MCF 10A (cell line): ENCODE results near the gene TAF15. TPM values are rescaled to one million over a fixed set of nuclear protein-coding genes. Genes with fewer than 3 reads are reported as not detected.

Experiments used
- BruUV-seq: library from RNA; stranded (reverse); fragments of 400-500 nt; replicated peaks from 2 replicates; lab custom pipeline; 2021; lab: Mats Ljungman, UMichigan
- CTCF ChIA-PET: fragments of 300-600 bp; sonication (Branson Sonifier 250); formaldehyde crosslinking; extraction: SDS; loops from one replicate; lab custom pipeline; 2021; ENCODE audit warnings: antibody characterized with exemption, inconsistent platforms; lab: Yijun Ruan, JAX
- POLR2A ChIA-PET: fragments of 300-600, 350-650 bp; sonication (Branson Sonifier 250); formaldehyde crosslinking; extraction: SDS; loops from one replicate; lab custom pipeline; 2020; ENCODE audit warnings: antibody characterized with exemption, inconsistent platforms; lab: Yijun Ruan, JAX
- DNase-seq: peaks from one replicate; pipeline ENCODE4 v3.0.0-alpha.2; 2018; ENCODE audit not compliant: unreplicated experiment
- H3K27ac Mint-ChIP-seq: one replicate; pipeline ENCODE4 v1.8.0; 2022; ENCODE audit warnings: mild to moderate bottlenecking, low read depth, mixed read lengths; ENCODE audit not compliant: unreplicated experiment
- H3K27me3 Mint-ChIP-seq: one replicate; pipeline ENCODE4 v1.8.0; 2022; ENCODE audit warnings: mixed read lengths; ENCODE audit not compliant: insufficient read depth, unreplicated experiment
- H3K36me3 Mint-ChIP-seq: one replicate; pipeline ENCODE4 v1.8.0; 2022; ENCODE audit warnings: mild to moderate bottlenecking, moderate library complexity, mixed read lengths; ENCODE audit not compliant: insufficient read depth, unreplicated experiment
- H3K4me1 Mint-ChIP-seq: one replicate; pipeline ENCODE4 v1.8.0; 2022; ENCODE audit warnings: mixed read lengths; ENCODE audit not compliant: insufficient read depth, unreplicated experiment
- H3K4me3 Mint-ChIP-seq: one replicate; pipeline ENCODE4 v1.8.0; 2022; ENCODE audit warnings: mild to moderate bottlenecking, moderate library complexity, mixed read lengths; ENCODE audit not compliant: unreplicated experiment
- H3K9me3 Mint-ChIP-seq: one replicate; pipeline ENCODE4 v1.8.0; 2022; ENCODE audit warnings: mixed read lengths; ENCODE audit not compliant: unreplicated experiment
- CTCF ChIP-seq: fragments of 200-600 bp; IDR thresholded peaks from one replicate; pipeline ENCODE4 v1.8.0; 2022; ENCODE audit warnings: antibody characterized with exemption, mild to moderate bottlenecking; ENCODE audit not compliant: unreplicated experiment
- intact Hi-C: fragments of 100-400 bp; cut with micrococcal nuclease; formaldehyde crosslinking; loops from 2 replicates; pipeline ENCODE4 v1.14.1; 2022
- total RNA-seq: library from RNA; stranded (reverse); gene quantifications from 2 replicates; pipeline ENCODE4 v1.2.3, GENCODE V29; 2022

Gene TAF15
- total RNA-seq, 1 experiment from 2014 or later: 337 TPM

GRCh38 chr17:35795007-35795870 is 14.0 kb upstream of the TAF15 start, which contains the start of gene MMP28:
TSS of gene MMP28 (minus strand) at chr17:35795641. CDS start at chr17:35795377, 264 bp downstream.
- TF ChIP-seq CTCF: no peak
- intact Hi-C loops: no loop called here
- H3K27ac Mint-ChIP-seq: peak within 1 kb of the TSS; percentile 20
- ChIA-PET CTCF (interaction anchor here (1.4 to 11.7 kb wide), 5 partner anchors 10 to 28 kb away, joined by 6 to 153 read pairs (median 13); partner anchors contain the start of gene TAF15), POLR2A (interaction anchor here (0.7 to 27.4 kb wide), 5 partner anchors 11 to 363 kb away, joined by 3 to 736 read pairs (median 3); partner anchors contain the start of genes SLFN12 and TAF15)
- H3K4me3 Mint-ChIP-seq: peak within 1 kb of the TSS; percentile 72
- DNase-seq: peak; percentile 53
- no peaks in the 10 kb centered on the region for H3K9me3 Mint-ChIP-seq
- BruUV-seq: no TSS peak
- H3K4me1 Mint-ChIP-seq: peaks cover 42% of the 10 kb centered on the region
- no peaks in the 10 kb centered on the region for H3K27me3 Mint-ChIP-seq
- H3K36me3 Mint-ChIP-seq: peaks cover 7% of the 10 kb centered on the region

GRCh38 chr17:35795871-35796265 is 13.4 kb upstream of the TAF15 start:
- ChIA-PET CTCF (interaction anchor here (0.9 to 11.7 kb wide), 11 partner anchors 8 to 49 kb away, joined by 3 to 153 read pairs (median 5); partner anchors contain the start of gene TAF15), POLR2A (interaction anchor here (0.8 to 27.4 kb wide), 4 partner anchors 14 to 363 kb away, joined by 3 to 736 read pairs (median 60); partner anchors contain the start of genes SLFN12 and TAF15)
- Mint-ChIP-seq H3K27me3 (no peaks in the 10 kb centered on the region), H3K9me3 (no peaks in the 10 kb centered on the region), H3K4me3 (peak overlapping the region; percentile 72), H3K27ac (no peak overlapping the region), H3K4me1 (peaks cover 47% of the 10 kb centered on the region), H3K36me3 (peaks cover 7% of the 10 kb centered on the region)
- DNase-seq: no peak
- BruUV-seq: TSS peak; percentile 27
- TF ChIP-seq CTCF: no peak
- intact Hi-C loops: no loop called here

- no peak for DNase-seq
- Mint-ChIP-seq H3K36me3 (peaks cover 6% of the 10 kb centered on the region), H3K4me3 (no peak overlapping the region), H3K27ac (no peak overlapping the region), H3K27me3 (no peaks in the 10 kb centered on the region), H3K9me3 (no peaks in the 10 kb centered on the region), H3K4me1 (peaks cover 51% of the 10 kb centered on the region)
- CTCF ChIA-PET: interaction anchor here (0.6 to 11.7 kb wide), 13 partner anchors 8 to 218 kb away, joined by 3 to 153 read pairs (median 4); partner anchors contain the start of gene TAF15
- POLR2A ChIA-PET: interaction anchor here (0.6 to 27.4 kb wide), 4 partner anchors 8 to 219 kb away, joined by 3 to 736 read pairs (median 88); partner anchors contain the start of genes PEX12 and TAF15
- no TSS peak for BruUV-seq
- no peak for TF ChIP-seq CTCF
- intact Hi-C loops: no loop called here
These were observed 12.3 kb upstream of the TAF15 start for GRCh38 chr17:35796942-35797341.

- no TSS peak for BruUV-seq
- no peaks in the 10 kb centered on the region for H3K27me3 Mint-ChIP-seq
- peaks cover 46% of the 10 kb centered on the region for H3K4me1 Mint-ChIP-seq
- intact Hi-C loops: no loop called here
- H3K4me3 Mint-ChIP-seq: no peak overlapping the region
- TF ChIP-seq CTCF: no peak
- peaks cover 1% of the 10 kb centered on the region for H3K36me3 Mint-ChIP-seq
- H3K27ac Mint-ChIP-seq: no peak overlapping the region
- ChIA-PET POLR2A (interaction anchor here (0.6 to 27.4 kb wide), 4 partner anchors 8 to 219 kb away, joined by 3 to 736 read pairs (median 88); partner anchors contain the start of genes PEX12 and TAF15), CTCF (interaction anchor here (0.6 to 11.7 kb wide), 8 partner anchors 8 to 50 kb away, joined by 3 to 153 read pairs (median 4); partner anchors contain the start of gene TAF15)
- no peak for DNase-seq
- H3K9me3 Mint-ChIP-seq: no peaks in the 10 kb centered on the region
These were observed 11.9 kb upstream of the TAF15 start for GRCh38 chr17:35797370-35797769.
